ENCODE results near the gene CCDC88B.

Gene CCDC88B

GRCh38 chr11:64364911-64365310 lies 24.9 kb downstream of the CCDC88B start:
- DNase-seq = no peak

GRCh38 chr11:64366751-64367150 lies 26.7 kb downstream of the CCDC88B start:
- no peak for DNase-seq

- DNase-seq = no peak
Measured at GRCh38 chr11:64367931-64368672, 28.1 kb downstream of the CCDC88B start.

GRCh38 chr11:64368673-64369074 lies 28.7 kb downstream of the CCDC88B start:
- DNase-seq = no peak

GRCh38 chr11:64369440-64370421 lies 29.7 kb downstream of the CCDC88B start:
- DNase-seq = no peak

GRCh38 chr11:64371201-64371600 lies 31.2 kb downstream of the CCDC88B start:
- no peak for DNase-seq

- no peak for DNase-seq
Measured at GRCh38 chr11:64372021-64372420, 32.0 kb downstream of the CCDC88B start.

DNA sequence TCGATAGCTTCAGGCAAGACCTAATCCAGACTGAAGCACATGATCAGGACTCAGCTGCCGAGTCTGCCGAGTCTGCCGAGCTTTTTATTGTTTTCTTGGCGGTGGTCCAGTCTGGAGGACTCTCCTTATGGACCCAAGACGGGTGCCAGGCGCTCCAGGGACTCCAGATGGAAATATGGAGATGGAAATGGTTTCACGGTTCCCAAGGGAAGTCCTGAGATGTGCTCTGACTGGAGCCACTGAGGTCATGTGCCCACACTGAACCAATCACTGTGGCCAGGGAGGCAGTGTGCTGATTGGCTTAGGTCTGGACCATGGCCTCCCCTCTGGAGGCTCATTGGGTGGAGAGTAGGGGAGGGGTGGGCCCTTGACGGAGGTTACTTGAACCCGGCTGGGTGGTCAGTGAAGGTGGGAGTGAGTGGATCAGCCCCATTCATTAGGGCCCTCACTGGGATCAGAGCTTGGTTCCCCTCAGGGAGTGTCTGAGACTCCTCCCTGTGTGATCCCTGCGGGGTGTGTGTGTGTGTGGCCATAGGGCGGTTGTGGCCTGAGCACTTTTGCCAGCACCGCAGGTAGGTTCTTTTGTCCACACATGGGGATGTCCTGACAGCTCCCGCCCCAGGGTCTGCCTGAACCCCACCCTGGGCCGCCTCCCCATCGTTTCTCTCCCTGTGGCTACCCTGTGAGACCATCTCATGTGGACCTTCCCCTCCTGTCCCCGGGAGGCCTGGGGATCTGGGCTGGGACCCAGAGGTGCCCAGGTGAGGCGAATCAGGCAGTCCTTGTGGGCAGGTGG lies 33.0 kb downstream of the CCDC88B start:
- DNase-seq = peak; percentile 99

DNA sequence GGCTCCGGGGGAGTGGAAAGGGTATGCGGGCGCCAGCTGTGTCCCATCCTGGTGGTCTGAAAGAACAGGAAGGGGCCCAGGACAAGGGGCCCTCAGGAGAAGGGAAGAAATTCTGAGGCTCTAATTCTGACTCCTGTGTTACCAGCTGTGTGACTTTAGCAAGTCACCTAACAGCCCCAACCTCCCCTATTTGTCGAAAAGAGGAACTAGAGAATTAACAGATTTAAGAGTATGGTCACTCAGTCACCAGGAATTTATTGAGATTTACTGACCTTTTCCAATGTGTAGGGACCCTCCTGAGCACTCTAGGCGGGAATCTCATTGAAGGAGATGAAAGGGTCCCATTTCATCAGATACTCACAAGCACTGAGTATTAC lies 33.6 kb downstream of the CCDC88B start:
- DNase-seq = no peak

DNA sequence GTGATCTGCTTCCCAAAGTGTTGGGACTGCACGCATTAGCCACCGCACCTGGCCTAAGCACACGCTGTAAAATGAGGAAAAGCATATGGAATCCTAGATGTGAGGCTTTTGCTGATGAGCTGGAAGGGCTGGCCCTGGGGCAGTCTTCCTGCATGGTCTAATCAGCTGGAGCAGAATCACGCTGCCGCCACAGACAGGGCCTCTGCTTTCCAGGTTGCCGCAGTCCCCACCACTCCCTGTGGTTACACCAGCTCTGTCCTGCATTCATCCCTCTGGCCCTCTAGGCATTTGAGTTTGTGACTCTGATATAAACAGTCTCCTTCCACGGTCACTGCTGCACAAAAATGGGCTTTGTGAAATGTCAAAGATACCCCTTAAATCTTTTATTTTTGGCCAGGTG lies 36.1 kb downstream of the CCDC88B start:
- no peak for DNase-seq

- DNase-seq = no peak
Measured at GRCh38 chr11:64378335-64378880, 38.4 kb downstream of the CCDC88B start.

DNA sequence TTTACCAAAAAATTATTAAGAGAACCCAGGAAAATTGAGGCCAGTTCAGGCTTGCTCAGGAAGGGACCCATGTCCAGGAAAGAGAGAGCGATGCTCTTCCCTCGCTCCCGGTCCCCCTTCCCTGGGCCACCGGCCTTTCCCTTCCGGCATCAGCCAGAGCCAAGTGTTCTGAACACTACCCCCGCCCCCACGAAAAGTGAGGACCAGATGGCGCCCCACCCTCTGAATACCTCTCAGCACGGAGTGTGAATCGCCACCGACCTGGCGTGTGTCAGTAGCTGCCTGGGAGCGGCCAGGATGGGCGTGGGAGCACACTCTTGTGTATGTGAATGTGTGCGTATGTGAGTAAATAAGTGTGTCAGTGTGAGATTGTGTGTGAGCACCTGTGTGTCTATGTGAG lies 39.2 kb downstream of the CCDC88B start:
- no peak for DNase-seq

DNA sequence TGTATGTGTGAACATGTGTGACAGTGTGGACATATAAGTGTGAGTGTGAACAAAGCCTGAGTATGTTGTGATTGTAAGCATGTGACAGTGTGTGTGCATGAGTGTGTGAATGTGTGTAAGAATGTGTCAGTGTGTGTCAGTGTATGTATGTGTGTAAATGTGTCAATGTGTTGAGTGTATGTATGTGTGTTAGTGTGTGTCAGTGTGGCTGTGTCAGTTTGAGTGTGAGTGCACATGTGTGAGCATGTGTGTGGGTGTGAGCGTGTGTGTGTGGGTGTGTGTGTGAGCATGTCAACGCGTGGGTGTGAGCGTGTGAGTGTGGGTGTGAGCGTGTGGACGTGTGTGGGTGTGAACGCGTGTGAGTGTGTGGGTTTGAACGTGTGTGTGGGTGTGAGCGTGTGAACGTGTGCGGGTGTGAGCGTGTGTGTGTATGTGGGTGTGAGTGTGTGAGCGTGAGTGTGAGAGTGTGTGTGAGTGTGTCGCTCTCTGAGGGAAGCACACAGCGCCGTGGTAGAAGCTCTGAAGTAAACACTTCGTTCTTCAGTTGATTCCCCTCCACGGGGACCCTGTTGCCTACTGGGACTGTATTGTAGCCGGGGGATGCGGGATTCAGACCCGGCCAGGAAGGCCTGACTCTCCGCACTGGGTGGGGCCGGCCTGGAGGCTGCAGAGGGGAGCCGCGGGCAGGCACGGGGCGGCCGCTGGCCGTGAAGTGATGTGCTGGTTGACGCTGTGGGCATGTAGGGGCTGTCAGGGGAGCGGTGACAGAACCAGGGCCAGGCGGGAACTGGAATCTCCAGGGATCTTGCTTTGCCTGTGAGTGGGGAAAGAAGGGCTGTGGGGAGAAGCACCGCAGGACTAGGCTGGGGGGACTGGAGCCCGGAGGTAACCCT lies 40.1 kb downstream of the CCDC88B start:
- DNase-seq = no peak

- no peak for DNase-seq
Measured at GRCh38 chr11:64381350-64381749, 41.3 kb downstream of the CCDC88B start.

DNA sequence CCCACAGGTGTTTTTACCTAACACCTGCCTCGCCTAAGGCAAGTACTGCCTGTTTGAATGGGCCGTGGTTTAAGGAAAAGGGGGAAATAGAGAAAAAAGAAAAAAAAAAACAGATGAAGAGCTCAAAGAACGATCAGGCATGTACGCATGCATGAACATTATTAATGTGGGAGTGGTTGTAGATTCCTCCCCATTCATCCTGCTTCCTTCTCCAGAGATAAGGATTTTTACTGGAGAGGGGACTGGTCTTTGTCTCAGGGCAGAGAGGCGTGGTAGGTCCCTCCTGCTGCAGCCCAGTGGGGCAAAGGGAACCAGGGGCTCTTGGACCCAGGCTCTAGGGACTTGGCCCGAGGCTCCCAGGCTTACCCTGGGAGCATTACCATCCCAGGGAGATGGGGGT lies 42.0 kb downstream of the CCDC88B start:
- DNase-seq = no peak

DNA sequence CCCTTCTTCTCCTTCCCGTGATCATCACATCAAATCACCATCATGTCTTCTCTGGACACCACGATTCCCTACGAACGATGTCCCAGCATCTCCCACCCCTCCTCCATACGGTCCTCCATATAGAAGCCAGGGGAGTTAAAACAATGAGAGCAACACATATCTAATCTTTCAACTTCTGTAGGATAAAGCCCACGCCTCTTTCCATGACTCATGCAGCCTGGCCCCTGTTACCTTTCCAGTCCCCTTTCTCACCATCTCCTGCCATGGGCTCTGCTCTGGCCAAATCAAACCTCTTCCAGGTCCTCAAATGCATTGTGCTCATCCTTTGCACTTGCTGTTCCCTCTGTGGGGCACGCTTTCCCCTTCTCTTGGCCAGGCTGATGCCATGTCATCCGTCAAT lies 42.6 kb downstream of the CCDC88B start:
- no peak for DNase-seq

- DNase-seq = no peak
Measured at GRCh38 chr11:64383580-64383979, 43.6 kb downstream of the CCDC88B start.

- DNase-seq = no peak
Measured at GRCh38 chr11:64384028-64384737, 44.2 kb downstream of the CCDC88B start.

GRCh38 chr11:64384981-64385944 lies 45.3 kb downstream of the CCDC88B start:
- DNase-seq = no peak
